HG03039 (cell line): ENCODE data around the gene COL5A2.

Experiments used
- ATAC-seq: cut with Tn5 transposase; IDR thresholded peaks from one replicate; pipeline ENCODE4 v1.9.1; 2021; ENCODE audit warnings: mild to moderate bottlenecking, moderate library complexity; ENCODE audit not compliant: unreplicated experiment

Gene COL5A2

DNA sequence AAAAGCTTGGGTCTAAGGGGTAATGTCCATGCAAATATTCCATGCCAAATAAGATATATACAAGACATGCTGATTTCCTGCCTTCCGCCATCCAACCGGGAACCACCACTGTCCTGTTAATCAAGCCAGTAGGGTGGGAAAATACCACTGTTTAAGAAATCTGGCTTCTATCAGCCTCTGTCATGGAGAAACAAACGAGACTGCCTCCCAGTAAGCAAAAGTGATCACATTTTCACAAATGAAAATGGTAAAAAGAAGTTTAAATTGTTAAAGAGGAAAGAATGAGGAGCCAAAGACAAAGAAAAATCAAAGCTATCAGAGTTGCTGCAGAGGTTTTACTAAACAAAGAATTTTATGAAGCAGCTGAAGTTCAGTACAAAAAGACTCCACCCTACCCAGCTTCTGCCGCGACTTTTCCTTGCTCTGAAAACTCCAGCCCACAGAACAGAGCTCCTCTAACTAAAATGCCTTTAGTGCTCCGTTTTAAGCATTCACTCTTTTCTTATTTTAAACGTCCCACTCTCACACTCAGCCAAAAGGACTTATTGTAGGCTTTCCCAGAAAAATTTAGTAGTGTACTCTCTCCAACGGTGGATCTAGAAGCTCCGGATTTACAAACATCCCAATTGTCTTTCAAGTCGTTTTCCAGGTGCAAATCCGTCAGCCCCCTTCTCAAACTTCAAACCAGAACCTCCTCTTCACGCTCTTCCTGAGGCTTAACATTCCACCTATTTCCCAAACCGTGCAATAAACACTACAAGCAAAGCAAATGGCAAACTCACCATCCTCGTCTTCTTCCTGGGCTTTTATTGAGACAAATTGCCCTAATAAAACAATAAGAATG is 613 bp downstream of the COL5A2 start:
- ATAC-seq, result no peak

DNA sequence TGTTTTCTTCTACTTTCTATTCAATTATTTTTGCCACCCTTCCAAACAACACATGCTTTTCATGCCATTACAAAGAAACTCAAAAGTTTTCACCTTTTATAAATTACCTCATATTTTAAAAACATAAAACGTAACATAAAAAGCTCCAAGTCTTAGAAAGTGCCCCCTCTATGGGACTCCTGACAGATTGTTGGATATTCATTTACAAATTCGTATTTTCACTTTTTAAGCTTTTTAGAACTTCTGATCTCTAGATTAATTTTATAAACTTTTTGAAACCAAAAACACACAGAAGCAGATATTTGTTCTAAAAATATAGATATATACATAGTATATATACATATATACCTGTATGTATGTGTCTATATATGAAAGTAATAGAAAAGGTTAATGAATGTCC is 1.5 kb downstream of the COL5A2 start:
- no peak for ATAC-seq

DNA sequence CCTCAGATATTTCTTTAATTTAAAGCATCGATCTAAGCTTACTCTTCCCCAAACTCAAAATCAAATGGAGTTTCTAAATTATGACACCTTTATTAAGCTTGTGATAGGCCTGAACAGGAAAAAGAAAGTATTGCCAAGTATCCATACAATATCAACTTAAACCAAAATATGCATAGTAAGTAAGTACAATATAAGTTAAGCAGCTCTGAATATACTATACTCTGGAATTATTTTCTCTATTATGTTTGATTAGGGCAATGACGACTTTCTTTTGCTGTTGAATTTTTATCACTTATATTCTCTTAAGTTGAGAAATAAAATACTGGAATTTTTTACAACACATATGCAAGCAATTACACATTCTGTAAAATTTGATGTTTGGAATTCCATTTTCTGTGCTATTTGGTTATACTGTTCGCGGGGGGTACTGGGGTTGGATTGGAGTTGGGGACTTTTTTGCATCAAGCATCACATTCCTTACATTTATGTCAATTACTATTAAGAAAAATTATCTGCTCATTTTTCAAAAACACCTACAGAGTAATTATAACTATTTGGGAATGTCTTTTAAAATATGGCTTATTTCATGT is 2.2 kb downstream of the COL5A2 start:
- no peak for ATAC-seq

DNA sequence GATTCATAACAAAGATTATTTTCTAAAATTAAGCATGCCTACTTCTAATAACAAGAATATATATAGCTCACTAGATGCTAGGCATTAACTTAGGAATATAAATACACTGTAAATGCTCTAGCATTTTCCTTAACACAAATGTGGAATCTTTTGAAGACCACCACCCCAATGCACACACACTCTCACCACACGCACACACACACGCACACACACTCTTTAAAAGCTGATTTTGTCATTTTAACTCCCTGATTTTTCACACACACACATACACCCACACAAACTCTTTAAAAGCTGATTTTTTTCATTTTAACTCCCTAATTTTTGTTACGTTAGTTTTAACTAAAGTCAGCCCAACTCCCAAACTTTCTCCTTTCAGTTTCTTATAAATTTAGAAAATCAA is 3.0 kb downstream of the COL5A2 start:
- ATAC-seq, result no peak

DNA sequence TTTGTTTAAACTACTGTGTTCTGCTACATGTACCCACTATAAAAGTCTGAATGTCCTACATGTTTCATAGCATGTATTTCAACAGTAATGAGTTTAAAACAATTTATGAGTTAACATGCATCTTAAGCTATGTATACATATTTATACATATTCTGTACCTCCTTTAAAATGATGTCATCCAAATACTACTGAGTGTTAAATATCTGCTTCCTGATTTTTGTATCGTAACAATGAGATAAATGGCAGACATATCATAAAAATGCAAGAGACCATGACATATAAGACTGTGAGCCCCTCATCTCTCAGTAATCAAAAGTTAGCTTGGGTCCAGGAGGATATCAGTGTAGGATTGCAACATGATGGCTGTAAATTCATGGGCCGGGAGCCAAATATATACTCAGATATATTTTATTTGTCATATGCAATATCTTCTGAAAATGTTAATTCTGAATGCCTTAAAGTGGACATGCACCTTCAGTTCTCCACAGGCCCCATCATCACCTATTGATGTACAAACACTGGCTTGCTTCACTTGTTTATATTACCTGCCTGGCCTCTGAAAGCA is 3.6 kb downstream of the COL5A2 start:
- no peak for ATAC-seq

DNA sequence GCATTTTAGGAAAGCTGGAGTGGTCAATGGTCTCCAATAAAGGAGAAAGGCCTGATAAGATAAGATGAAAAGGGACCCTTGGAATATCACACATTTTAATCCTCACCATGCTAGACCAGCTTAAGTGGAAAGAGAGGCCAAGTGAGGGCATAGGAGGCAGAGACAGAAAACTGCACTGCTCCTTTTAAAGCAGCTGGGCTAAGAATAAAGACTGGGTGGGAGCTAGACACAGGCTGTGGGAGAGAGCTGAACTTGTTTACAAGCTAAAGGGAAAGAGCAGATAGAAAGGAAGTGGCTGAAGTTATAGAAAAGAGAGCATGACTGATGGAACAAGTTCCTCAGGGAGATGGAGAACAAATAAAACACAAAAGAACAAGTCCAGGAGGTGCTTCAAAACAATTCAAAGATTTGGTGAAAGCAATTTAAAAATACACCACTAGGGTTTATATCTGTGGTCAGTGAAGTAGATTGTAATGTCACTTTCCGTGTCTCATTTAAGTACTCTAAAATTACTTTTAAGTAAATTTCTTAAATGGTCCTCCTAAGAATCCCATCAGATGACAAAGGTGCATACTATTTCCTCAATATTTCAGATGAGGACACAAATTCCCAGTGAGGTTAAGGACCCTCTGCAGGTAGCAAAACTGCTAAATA is 7.5 kb downstream of the COL5A2 start:
- no peak for ATAC-seq

DNA sequence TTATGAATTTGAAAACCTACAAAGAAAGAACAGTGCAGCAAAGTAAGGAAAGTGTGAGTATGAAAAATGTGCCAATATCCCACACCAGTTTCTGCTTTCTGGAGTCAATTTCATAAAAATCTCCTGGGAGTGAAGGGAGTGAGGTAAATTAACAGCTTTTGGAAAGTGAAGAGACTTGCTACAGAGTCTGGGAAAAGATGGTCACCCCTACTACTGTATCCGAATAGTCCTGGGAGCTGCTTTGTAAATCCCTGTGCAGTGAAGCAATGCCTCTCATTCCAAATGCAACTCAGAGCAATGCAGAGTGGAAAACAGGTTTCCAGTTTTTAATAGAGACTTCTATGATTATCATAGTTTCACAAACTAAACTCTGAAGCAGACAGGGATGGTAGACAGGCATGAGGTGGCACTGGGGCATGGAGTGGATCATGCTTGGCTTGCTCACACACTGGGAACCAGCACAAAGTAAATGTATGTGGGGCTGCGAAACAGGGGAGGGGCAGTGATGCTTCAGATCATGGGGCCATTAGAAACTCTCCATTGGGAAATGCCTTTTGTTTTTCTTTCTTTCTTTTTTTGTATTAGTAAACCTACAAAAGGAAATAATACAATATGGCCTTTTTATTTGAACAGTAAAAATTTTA is 10.6 kb downstream of the COL5A2 start:
- ATAC-seq, result no peak

DNA sequence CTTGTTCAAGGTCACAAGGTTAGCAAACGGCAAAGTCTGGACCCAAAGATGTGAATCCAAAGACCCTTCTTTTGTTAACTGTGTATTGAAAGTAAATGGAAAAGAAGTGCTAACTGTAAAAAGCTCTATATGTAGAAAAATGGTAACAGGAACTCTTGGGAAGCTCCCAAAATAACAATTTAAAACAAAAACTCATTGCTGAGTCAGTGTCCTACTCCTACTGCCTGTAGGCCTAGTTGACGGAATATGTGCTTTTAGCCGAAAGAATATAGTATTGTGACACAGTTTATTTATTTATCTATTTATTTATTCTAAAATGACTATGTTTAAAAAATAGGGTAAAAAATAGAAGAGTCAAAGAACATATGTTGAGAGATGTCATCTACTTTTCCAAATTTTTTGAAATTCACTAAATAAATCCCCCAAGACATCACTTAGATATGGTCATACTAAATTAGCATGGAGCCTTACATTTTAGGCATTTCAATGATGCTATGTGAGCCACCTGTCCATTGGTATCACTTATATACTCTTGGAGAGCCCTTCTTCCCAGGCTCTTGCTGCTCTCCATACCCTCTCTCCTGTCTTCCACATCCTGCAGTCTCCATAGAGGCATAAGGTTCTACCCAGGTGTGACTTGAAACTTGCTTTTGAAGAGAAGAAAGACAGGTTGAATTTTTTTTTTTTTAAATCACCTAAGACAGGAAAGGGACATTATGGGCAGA is 13.7 kb downstream of the COL5A2 start:
- ATAC-seq, result no peak

DNA sequence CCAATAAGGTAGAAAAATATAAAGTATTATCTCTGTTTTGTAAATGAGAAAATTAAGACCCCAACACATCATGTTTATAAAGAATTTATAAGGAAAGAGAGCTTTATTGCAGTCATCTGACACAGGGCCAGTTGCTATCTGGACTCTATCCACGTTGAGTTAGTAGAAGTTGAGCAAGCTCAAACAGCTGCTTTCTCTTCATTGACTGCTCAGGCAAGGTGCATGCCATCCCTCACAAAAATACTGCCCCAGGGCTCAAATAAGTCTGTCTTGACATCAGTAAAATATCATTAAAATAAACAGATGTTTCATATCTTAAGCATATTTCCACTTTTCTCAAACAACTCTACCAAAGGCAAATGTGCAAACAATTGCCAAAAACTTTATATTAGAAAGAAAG is 14.8 kb downstream of the COL5A2 start:
- no peak for ATAC-seq

DNA sequence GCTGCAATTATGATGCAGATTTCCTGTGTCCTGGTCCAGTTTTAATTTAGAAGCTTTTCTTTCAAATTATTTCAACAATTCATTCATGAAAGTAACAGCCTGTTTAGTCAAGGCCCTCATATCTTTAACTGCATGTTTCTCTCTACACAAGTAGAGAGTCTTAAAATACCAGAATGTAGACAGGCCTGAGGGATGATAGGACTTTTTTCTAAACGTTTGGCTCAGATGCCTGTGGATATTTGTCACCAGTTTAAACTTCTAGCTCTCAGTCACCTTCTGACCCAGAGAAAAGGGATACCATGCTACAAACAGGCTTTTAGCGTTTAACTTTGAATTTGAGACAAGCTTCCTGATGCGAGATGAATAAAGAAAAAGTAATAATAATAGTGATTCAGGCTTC is 15.7 kb downstream of the COL5A2 start:
- ATAC-seq, result no peak

DNA sequence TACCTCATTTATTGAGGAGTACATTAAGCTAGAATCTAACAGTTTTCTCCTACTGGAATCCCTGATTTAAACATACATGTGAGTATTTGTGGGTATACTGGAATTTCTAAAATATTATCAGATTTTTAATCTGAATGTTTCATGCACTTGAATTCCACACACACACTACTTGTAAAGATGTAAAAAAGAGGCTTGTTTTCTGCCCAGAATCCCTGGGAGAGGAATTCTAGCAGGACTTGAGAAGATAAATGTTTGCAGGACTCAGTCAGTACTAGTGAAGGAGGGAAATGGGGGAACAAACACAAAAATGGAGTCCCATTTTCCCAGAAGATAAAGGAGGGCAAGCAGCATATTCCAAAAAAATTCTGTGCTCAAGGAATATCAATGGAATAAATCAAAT is 17.0 kb downstream of the COL5A2 start:
- ATAC-seq, result no peak

DNA sequence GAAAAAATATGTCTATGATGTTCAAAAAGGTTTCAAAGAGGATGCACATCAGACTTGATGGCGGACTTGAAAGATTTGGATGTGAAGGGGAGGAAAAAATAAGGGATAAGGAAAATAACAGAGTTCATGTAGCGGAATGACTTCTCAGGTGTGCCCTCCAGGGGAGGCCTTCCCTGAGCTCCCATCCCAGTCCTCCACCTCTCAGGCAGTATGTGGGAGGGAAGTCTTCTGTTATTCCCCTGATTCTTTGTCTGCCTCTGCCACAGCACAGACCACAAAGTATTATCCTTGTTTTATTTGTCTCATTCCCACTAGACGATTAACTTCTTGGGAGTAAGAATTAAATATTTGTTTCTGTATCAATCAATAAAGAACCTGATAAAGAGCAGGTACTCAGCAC is 17.7 kb downstream of the COL5A2 start:
- no peak for ATAC-seq

DNA sequence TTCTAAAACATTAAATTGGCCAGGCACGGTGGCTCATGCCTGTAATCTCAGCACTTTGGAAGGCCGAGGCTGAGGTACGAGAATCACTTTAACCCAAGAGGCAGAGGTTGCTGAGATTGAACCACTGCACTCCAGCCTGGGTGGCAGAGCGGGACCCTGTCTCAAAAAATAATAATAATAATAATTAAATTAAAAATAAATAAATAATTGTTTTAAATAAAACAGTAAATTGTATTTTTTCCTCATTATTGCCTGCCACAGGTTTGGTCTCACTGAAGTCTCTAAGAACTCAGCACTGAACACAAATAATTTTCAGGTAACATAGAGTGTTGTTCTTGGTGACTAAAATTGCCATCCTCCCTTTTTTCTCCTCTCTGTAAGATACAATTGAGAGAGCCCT is 19.8 kb downstream of the COL5A2 start:
- ATAC-seq, result no peak

DNA sequence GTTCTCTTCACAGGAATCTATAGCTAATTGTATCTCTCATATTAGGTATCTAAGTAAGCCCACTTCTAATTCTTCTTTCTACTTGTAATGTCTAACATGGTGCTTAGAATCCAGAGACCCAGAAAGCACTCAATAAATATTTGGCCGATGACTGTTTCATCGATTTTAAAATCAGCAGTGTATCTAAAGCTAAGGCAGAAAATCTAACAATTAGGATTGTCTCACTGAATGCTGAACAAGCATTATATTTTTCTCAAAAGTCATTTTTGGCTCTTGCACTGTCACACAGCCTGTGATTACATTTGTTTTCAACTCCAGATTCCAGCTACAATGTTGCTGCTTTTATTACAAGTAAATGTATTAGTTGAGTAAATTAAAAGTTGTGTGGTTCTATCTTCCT is 20.3 kb downstream of the COL5A2 start:
- no peak for ATAC-seq

DNA sequence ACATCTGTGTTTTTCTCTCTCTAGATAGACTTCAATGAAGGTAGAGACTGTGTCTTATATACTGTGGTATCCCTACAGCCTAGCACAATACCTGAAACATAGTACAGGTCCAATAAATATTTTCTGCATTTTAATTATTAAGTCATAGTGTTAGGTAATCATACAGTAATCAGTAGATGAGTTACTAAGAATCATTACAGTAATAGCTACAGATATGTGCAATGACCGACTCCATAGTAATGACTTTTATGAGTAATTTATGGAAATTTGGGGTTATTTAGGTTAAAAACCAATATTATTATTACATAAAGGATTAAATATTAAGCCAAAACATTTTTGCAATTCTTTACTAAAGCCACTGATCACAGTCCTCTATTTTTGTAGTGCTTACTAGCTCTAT is 21.6 kb downstream of the COL5A2 start:
- no peak for ATAC-seq

DNA sequence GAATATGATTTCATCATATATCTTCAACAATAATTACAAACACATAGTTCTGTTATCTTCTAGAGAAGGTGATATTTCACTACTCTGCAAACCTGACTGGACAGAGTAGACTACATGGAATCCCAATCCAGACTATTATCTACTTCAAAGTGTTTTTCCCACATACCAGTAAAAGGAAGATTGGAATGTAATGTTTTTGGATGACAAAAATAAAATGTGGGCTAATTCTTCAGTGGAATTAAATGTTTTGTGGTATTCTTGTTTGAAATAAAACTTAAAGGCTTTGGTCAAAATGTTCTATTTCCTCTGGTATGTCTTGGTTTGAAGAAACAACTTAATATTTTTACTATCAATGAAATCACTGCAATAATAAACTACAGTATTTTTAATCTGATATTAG is 22.1 kb downstream of the COL5A2 start:
- ATAC-seq, result no peak

DNA sequence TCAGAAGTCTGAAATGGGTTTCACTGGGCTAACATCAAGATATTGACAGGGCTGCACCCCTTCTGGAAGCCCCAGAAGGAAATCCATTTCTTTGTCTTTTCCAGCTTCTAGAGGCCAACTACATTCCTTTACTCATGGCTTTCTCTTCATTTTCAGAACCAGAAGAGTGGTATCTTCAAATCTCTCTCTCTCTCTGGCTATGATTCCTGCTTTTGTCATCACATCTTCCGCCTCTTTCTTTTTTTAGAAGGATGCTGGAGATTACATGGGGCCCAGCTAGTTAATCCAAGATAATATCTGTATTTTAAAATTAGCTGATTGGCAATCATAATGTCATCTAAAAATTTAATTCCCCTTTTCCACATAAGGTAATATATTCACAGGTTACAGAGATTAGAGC is 23.8 kb downstream of the COL5A2 start:
- no peak for ATAC-seq

DNA sequence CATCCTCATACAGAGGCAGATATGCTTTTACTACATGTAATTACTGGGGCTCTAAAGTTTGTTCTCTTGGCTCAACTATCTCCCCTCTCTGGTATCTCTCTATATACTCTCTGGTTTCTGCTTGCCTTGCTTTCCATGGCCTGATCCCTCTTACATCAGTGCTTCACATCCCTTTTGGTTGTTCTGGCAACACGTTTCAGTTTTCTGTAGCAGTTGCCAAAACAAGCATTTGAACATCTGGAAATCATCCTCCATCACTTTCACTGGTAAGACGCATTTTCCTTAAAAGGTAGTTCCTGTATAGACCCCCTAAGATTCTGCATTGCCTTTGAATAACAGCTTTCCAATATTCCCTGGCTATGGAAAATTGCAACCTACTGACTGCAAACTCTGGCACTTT is 25.9 kb downstream of the COL5A2 start:
- ATAC-seq, result no peak

DNA sequence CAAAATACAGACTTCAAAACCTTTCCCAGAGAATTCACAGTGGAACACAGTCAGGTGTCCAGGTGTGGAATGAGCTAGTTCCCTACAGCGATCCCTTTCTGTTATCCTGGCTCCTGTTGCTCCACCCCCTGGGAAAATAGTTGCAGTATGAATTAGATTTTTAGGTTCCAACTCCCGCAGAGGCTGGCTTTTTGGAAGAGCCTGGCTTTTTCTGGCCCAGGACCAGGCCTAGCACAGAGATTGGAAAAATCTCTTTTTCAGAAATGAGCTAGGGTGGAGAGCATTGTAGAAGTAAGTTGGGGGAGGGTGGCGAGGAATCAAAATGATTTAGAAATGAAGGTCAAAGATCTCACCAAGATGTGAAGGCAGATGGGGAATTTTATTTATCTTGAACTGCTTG is 27.1 kb downstream of the COL5A2 start:
- no peak for ATAC-seq

DNA sequence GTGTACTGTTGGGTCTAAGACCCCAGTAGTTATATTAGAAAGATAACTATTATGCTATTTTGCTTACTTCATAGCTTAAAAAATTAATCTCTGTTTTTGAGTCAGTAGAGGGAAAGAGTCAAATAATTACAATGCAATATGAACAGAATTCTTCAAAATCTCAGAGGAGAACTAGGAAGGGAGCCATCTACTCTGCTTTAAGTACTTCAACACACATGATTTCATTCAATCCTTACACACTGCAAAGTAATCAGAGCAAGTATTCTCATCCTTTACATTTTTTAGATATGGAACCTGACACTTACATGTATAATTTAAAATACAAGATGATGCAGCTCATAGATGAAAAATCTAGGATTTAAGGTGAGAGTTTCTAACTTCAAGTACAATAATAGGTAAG is 27.7 kb downstream of the COL5A2 start:
- no peak for ATAC-seq

DNA sequence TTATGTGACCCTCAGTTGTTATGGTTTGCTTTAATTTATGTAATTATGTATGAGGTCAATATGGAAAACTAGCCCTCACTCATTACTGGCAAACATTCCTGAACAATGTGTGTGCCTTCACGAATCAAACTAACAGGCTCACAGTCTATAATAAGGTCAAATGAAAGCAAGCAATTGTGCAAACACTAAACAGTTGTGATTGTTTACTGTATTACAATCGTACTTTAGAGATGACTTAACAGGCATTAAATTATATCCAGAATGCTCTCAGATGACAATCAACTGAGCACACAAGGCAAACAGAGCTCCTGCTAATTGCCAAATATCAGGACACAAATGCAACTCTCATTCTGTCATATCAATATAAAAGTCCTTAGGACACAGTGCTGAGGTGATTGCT is 29.5 kb downstream of the COL5A2 start:
- ATAC-seq, result no peak
